AG09309 (cell line): ENCODE data around the gene CCDC136.

Experiments
- DNase-seq: peaks from one replicate; pipeline ENCODE4 v3.0.0-alpha.2; 2010; ENCODE audit warnings: low read depth
- H3K4me3 ChIP-seq: 2 replicates; pipeline ENCODE4 v1.5.1; 2011; ENCODE audit warnings: mild to moderate bottlenecking, low read depth, low read length, moderate library complexity; ENCODE audit not compliant: control insufficient read depth
- CTCF ChIP-seq: IDR thresholded peaks from 2 replicates; pipeline ENCODE4 v1.5.1; 2011; ENCODE audit warnings: mild to moderate bottlenecking, low read depth, low read length, inconsistent platforms; ENCODE audit not compliant: insufficient read depth, control insufficient read depth; ENCODE audit errors: missing control alignments

CCDC136 gene

GRCh38 chr7:128775744-128776474, 15.9 kb upstream of the CCDC136 start, which contains the start of gene OPN1SW:
TSS of gene OPN1SW (minus strand) at chr7:128775794. CDS start at chr7:128775781, 13 bp downstream.
- TF ChIP-seq CTCF: no peak
- no peak within 1 kb of the TSS for H3K4me3 ChIP-seq
- DNase-seq: no peak

GRCh38 chr7:128777156-128778123, 14.3 kb upstream of the CCDC136 start:
- H3K4me3 ChIP-seq: no peak overlapping the region
- TF ChIP-seq CTCF: no peak
- no peak for DNase-seq

GRCh38 chr7:128778946-128779345, 12.8 kb upstream of the CCDC136 start:
- TF ChIP-seq CTCF: no peak
- DNase-seq: no peak
- no peak overlapping the region for H3K4me3 ChIP-seq

- peak; percentile 44 for DNase-seq
- H3K4me3 ChIP-seq: no peak overlapping the region
- no peak for TF ChIP-seq CTCF
Measured at GRCh38 chr7:128781126-128781525, 10.6 kb upstream of the CCDC136 start.

- TF ChIP-seq CTCF: no peak
- no peak for DNase-seq
- H3K4me3 ChIP-seq: no peak overlapping the region
Measured at GRCh38 chr7:128781851-128782250, 9.9 kb upstream of the CCDC136 start.

- TF ChIP-seq CTCF: no peak
- no peak overlapping the region for H3K4me3 ChIP-seq
- peak; percentile 43 for DNase-seq
Measured at GRCh38 chr7:128783143-128783861, 8.5 kb upstream of the CCDC136 start.
